ENCODE results near the gene DMXL1.
"Not testable (repeated sequence)": the region's sequence is repeated elsewhere in the genome, so short reads cannot be mapped to it uniquely, and the experiment has no call there.

Gene DMXL1

GRCh38 chr5:119218830-119219782 lies 148.2 kb downstream of the DMXL1 start:
- no peak for DNase-seq

- DNase-seq, result no peak
Measured at GRCh38 chr5:119220576-119221197, 149.8 kb downstream of the DMXL1 start.

GRCh38 chr5:119221330-119221729 lies 150.4 kb downstream of the DMXL1 start:
- no peak for DNase-seq

- no peak for DNase-seq
Measured at GRCh38 chr5:119229950-119230349, 159.1 kb downstream of the DMXL1 start.

- no peak for DNase-seq
Measured at GRCh38 chr5:119238265-119239118, 167.6 kb downstream of the DMXL1 start.

GRCh38 chr5:119239119-119239417 lies 168.2 kb downstream of the DMXL1 start:
- DNase-seq, result no peak

- not testable (repeated sequence) for DNase-seq
Measured at GRCh38 chr5:119239826-119240225, 168.9 kb downstream of the DMXL1 start.

- no peak for DNase-seq
Measured at GRCh38 chr5:119243888-119244287, 173.0 kb downstream of the DMXL1 start.

- no peak for DNase-seq
Measured at GRCh38 chr5:119250946-119251901, 180.3 kb downstream of the DMXL1 start.

- DNase-seq, result no peak
Measured at GRCh38 chr5:119255571-119256356, 184.9 kb downstream of the DMXL1 start.

- no peak for DNase-seq
Measured at GRCh38 chr5:119257613-119258012, 186.7 kb downstream of the DMXL1 start.

- no peak for DNase-seq
Measured at GRCh38 chr5:119263639-119264038, 192.8 kb downstream of the DMXL1 start.

GRCh38 chr5:119264186-119264585 lies 193.3 kb downstream of the DMXL1 start:
- no peak for DNase-seq

- DNase-seq, result peak; percentile 87
Measured at GRCh38 chr5:119267958-119268386, 197.1 kb downstream of the DMXL1 start.

- peak; percentile 57 for DNase-seq
Measured at GRCh38 chr5:119268387-119269060, 197.6 kb downstream of the DMXL1 start.

- no peak for DNase-seq
Measured at GRCh38 chr5:119269061-119269944, 198.4 kb downstream of the DMXL1 start.

GRCh38 chr5:119270121-119270565 lies 199.3 kb downstream of the DMXL1 start:
- no peak for DNase-seq

- DNase-seq, result no peak
Measured at GRCh38 chr5:119270960-119271757, 200.3 kb downstream of the DMXL1 start.

Data from NCI-H1092 (cell line).